Mesothelial cell of epicardium (in vitro differentiated cells): ENCODE results near the gene SPPL3. TPM values are rescaled to one million over a fixed set of nuclear protein-coding genes. Genes with fewer than 3 reads are reported as not detected.
A peak's percentile ranks its signal among the peaks of the same experiment; 100 is the strongest.
"Not testable (repeated sequence)": the region's sequence is repeated elsewhere in the genome, so short reads cannot be mapped to it uniquely, and the experiment has no call there.

ENCODE experiments used
- DNase-seq, 2 experiments: peaks; one replicate each; pipeline ENCODE4 v3.0.0; 2021; ENCODE audit warnings: low spot score in 2 of 2; ENCODE audit not compliant: unreplicated experiment in 2 of 2
- H3K27ac Mint-ChIP-seq: 2 replicates; pipeline ENCODE4 v1.8.0; 2021; ENCODE audit warnings: mixed read lengths
- H3K27me3 Mint-ChIP-seq: 2 replicates; pipeline ENCODE4 v1.8.0; 2021; ENCODE audit warnings: low read depth, mixed read lengths
- H3K36me3 Mint-ChIP-seq: 2 replicates; pipeline ENCODE4 v1.8.0; 2021; ENCODE audit warnings: mixed read lengths
- H3K4me1 Mint-ChIP-seq: 2 replicates; pipeline ENCODE4 v1.8.0; 2021; ENCODE audit warnings: mixed read lengths
- H3K4me3 Mint-ChIP-seq: 2 replicates; pipeline ENCODE4 v1.8.0; 2021; ENCODE audit warnings: mild to moderate bottlenecking, moderate library complexity, mixed read lengths
- H3K9me3 Mint-ChIP-seq: 2 replicates; pipeline ENCODE4 v1.8.0; 2021; ENCODE audit warnings: mixed read lengths
- total RNA-seq: library from RNA; stranded (reverse); gene quantifications from 3 replicates; pipeline ENCODE4 v1.2.1, GENCODE V29; 2021
- TF ChIP-seq, protein P1 (sequence below): fragments of 200-600 bp; sonication (generic); IDR thresholded peaks from one replicate; pipeline ENCODE4 v1.5.0; 2021; ENCODE audit warnings: antibody characterized with exemption; ENCODE audit not compliant: unreplicated experiment

Gene SPPL3
- total RNA-seq, 1 donor from 2014 or later: 79.8 TPM

- no peak overlapping the region for H3K4me3 Mint-ChIP-seq
- H3K27ac Mint-ChIP-seq: no peak overlapping the region
- TF ChIP-seq, protein P1, sequence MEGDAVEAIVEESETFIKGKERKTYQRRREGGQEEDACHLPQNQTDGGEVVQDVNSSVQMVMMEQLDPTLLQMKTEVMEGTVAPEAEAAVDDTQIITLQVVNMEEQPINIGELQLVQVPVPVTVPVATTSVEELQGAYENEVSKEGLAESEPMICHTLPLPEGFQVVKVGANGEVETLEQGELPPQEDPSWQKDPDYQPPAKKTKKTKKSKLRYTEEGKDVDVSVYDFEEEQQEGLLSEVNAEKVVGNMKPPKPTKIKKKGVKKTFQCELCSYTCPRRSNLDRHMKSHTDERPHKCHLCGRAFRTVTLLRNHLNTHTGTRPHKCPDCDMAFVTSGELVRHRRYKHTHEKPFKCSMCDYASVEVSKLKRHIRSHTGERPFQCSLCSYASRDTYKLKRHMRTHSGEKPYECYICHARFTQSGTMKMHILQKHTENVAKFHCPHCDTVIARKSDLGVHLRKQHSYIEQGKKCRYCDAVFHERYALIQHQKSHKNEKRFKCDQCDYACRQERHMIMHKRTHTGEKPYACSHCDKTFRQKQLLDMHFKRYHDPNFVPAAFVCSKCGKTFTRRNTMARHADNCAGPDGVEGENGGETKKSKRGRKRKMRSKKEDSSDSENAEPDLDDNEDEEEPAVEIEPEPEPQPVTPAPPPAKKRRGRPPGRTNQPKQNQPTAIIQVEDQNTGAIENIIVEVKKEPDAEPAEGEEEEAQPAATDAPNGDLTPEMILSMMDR: peak; percentile 30
- no peak for DNase-seq
- H3K4me1 Mint-ChIP-seq: peaks cover 16% of the 10 kb centered on the region
- H3K36me3 Mint-ChIP-seq: peaks cover 42% of the 10 kb centered on the region
- no peaks in the 10 kb centered on the region for H3K27me3 Mint-ChIP-seq
- H3K9me3 Mint-ChIP-seq: peaks cover 35% of the 10 kb centered on the region
These were observed 108.5 kb downstream of the SPPL3 start for GRCh38 chr12:120795441-120796178.

- H3K27ac Mint-ChIP-seq: no peak overlapping the region
- H3K4me3 Mint-ChIP-seq: no peak overlapping the region
- H3K36me3 Mint-ChIP-seq: peaks cover 44% of the 10 kb centered on the region
- H3K27me3 Mint-ChIP-seq: no peaks in the 10 kb centered on the region
- H3K4me1 Mint-ChIP-seq: peaks cover 4% of the 10 kb centered on the region
- TF ChIP-seq, protein P1: no peak
- H3K9me3 Mint-ChIP-seq: peaks cover 35% of the 10 kb centered on the region
- DNase-seq: no peak
These were observed 110.8 kb downstream of the SPPL3 start for GRCh38 chr12:120793357-120793756.

DNA sequence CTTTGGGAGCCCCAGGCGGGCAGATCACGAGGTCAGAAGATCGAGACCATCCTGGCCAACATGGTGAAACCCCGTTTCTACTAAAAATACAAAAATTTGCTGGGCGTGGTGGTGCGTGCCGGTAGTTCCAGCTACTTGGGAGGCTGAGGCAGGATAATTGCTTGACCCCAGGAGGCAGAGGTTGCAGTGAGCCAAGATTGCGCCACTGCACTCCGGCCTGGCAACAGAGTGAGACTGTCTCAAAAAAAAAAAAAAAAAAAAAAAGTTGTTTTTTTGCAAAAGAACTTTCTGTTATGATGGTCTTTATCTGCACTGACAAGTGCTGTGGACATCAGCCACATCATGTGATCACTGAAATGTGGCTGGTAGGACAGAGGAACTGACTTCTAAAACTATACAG is 111.7 kb downstream of the SPPL3 start:
- not testable (repeated sequence) for H3K27me3 Mint-ChIP-seq, H3K4me1 Mint-ChIP-seq, H3K27ac Mint-ChIP-seq, H3K4me3 Mint-ChIP-seq, DNase-seq
- peaks cover 44% of the 10 kb centered on the region for H3K36me3 Mint-ChIP-seq
- peaks cover 35% of the 10 kb centered on the region for H3K9me3 Mint-ChIP-seq

- TF ChIP-seq, protein P1: no peak
- Mint-ChIP-seq H3K27ac (no peak overlapping the region), H3K36me3 (peaks cover 39% of the 10 kb centered on the region), H3K4me1 (peaks cover 4% of the 10 kb centered on the region), H3K27me3 (no peaks in the 10 kb centered on the region), H3K4me3 (no peak overlapping the region), H3K9me3 (peaks cover 31% of the 10 kb centered on the region)
- DNase-seq: no peak
These were observed 112.4 kb downstream of the SPPL3 start for GRCh38 chr12:120791669-120792176.

GRCh38 chr12:120790114-120790513 is 114.0 kb downstream of the SPPL3 start:
- Mint-ChIP-seq H3K4me3 (no peak overlapping the region), H3K4me1 (peaks cover 4% of the 10 kb centered on the region), H3K27ac (no peak overlapping the region), H3K27me3 (no peaks in the 10 kb centered on the region), H3K9me3 (peaks cover 17% of the 10 kb centered on the region), H3K36me3 (peaks cover 25% of the 10 kb centered on the region)
- DNase-seq: no peak
- TF ChIP-seq, protein P1: no peak

DNA sequence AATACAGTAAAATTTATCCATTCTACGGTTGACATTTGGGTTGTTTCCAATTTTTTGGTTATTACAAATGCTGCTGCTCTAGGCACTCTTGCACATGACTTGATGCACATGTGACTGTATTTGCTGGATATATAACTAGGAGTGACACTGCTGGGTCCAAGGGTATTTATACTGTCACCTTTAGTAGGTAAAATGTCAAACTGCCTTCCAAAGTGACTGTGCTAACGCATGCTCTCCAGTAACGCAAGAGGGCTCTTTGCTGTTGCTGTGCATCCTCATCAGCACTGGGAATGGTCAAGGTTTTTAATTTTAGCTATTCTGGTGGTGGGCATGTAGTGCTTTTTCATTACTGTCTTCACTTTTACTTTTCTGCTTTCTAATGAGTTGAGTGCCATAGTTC is 116.3 kb downstream of the SPPL3 start:
- peaks cover 2% of the 10 kb centered on the region for H3K9me3 Mint-ChIP-seq
- H3K27me3 Mint-ChIP-seq: no peaks in the 10 kb centered on the region
- H3K36me3 Mint-ChIP-seq: peaks cover 17% of the 10 kb centered on the region
- no peak overlapping the region for H3K27ac Mint-ChIP-seq
- H3K4me3 Mint-ChIP-seq: no peak overlapping the region
- H3K4me1 Mint-ChIP-seq: peaks cover 4% of the 10 kb centered on the region
- TF ChIP-seq, protein P1: no peak
- DNase-seq: no peak
